H9 (cell line): ENCODE measurements around the gene PLA2G2F. TPM values are rescaled to one million over a fixed set of nuclear protein-coding genes. Genes with fewer than 3 reads are reported as not detected.

Source experiments
- DNase-seq: peaks from one replicate; pipeline ENCODE4 v3.0.0-alpha.2; 2017
- H2AFZ ChIP-seq: one replicate; pipeline ENCODE4 v1.6.1; 2013; ENCODE audit warnings: mild to moderate bottlenecking, low read length, control low read depth, moderate library complexity
- H2AK5ac ChIP-seq: 2 replicates; pipeline ENCODE4 v1.6.1; 2013; ENCODE audit warnings: low read length, control low read depth, mixed read lengths; ENCODE audit not compliant: insufficient read length
- H2BK120ac ChIP-seq: one replicate; pipeline ENCODE4 v1.6.1; 2013; ENCODE audit warnings: low read depth, mild to moderate bottlenecking, low read length, control low read depth, inconsistent platforms; ENCODE audit not compliant: poor library complexity, severe bottlenecking
- H2BK12ac ChIP-seq: 2 replicates; pipeline ENCODE4 v1.6.1; 2013; ENCODE audit warnings: low read length, control low read depth, mixed read lengths, low read depth; ENCODE audit not compliant: insufficient read length
- H2BK15ac ChIP-seq: 2 replicates; pipeline ENCODE4 v1.6.1; 2013; ENCODE audit warnings: low read depth, low read length, control low read depth
- H2BK20ac ChIP-seq: one replicate; pipeline ENCODE4 v1.6.1; 2013; ENCODE audit warnings: low read depth, mild to moderate bottlenecking, low read length, control low read depth, inconsistent platforms; ENCODE audit not compliant: poor library complexity, severe bottlenecking
- H2BK5ac ChIP-seq: 2 replicates; pipeline ENCODE4 v1.6.1; 2013; ENCODE audit warnings: low read length, control low read depth, mixed read lengths; ENCODE audit not compliant: insufficient read length
- H3K14ac ChIP-seq: 2 replicates; pipeline ENCODE4 v1.6.1; 2013; ENCODE audit warnings: low read length, control low read depth; ENCODE audit not compliant: insufficient read depth
- H3K18ac ChIP-seq: 2 replicates; pipeline ENCODE4 v1.6.1; 2013; ENCODE audit warnings: low read depth, mild to moderate bottlenecking, mixed read lengths, low read length, control low read depth; ENCODE audit not compliant: insufficient read length
- H3K23ac ChIP-seq: 2 replicates; pipeline ENCODE4 v1.6.1; 2013; ENCODE audit warnings: low read length, control low read depth, mixed read lengths, low read depth; ENCODE audit not compliant: insufficient read length
- H3K23me2 ChIP-seq: 2 replicates; pipeline ENCODE4 v1.6.1; 2013; ENCODE audit warnings: low read depth, mild to moderate bottlenecking, mixed read lengths, low read length, control low read depth; ENCODE audit not compliant: insufficient read length, poor library complexity, severe bottlenecking
- H3K27ac ChIP-seq: 2 replicates; pipeline ENCODE4 v1.5.1; 2013; ENCODE audit warnings: low read length, control low read depth, mixed read lengths, low read depth; ENCODE audit not compliant: insufficient read length
- H3K27me3 ChIP-seq: 2 replicates; pipeline ENCODE4 v1.6.1; 2013; ENCODE audit warnings: low read length, control low read depth, inconsistent platforms; ENCODE audit not compliant: insufficient read depth
- H3K4ac ChIP-seq: 2 replicates; pipeline ENCODE4 v1.6.1; 2013; ENCODE audit warnings: low read depth, mild to moderate bottlenecking, control low read depth, inconsistent platforms, low read length, moderate library complexity
- H3K4me1 ChIP-seq: 2 replicates; pipeline ENCODE4 v1.6.1; 2013; ENCODE audit warnings: low read length, control low read depth, inconsistent platforms; ENCODE audit not compliant: insufficient read depth
- H3K4me2 ChIP-seq: 2 replicates; pipeline ENCODE4 v1.6.1; 2013; ENCODE audit warnings: low read length, control low read depth, mixed read lengths; ENCODE audit not compliant: insufficient read length, insufficient read depth
- H3K56ac ChIP-seq: 2 replicates; pipeline ENCODE4 v1.6.1; 2013; ENCODE audit warnings: low read depth, mild to moderate bottlenecking, mixed read lengths, low read length, control low read depth; ENCODE audit not compliant: insufficient read length
- H3K79me1 ChIP-seq: 2 replicates; pipeline ENCODE4 v1.6.1; 2013; ENCODE audit warnings: low read depth, mild to moderate bottlenecking, moderate library complexity, low read length, control low read depth, inconsistent platforms; ENCODE audit not compliant: insufficient read depth, poor library complexity, severe bottlenecking
- H3K79me2 ChIP-seq: 2 replicates; pipeline ENCODE4 v1.6.1; 2013; ENCODE audit warnings: low read length, control low read depth, inconsistent platforms; ENCODE audit not compliant: insufficient read depth
- H3K9ac ChIP-seq: 2 replicates; pipeline ENCODE4 v1.6.1; 2013; ENCODE audit warnings: low read length, control low read depth, mixed read lengths; ENCODE audit not compliant: insufficient read length; ENCODE audit errors: extremely low read depth
- H3K9me3 ChIP-seq: one replicate; pipeline ENCODE4 v1.6.1; 2013; ENCODE audit warnings: low read depth, low read length, inconsistent platforms; ENCODE audit not compliant: control insufficient read depth
- H3T11ph ChIP-seq: one replicate; pipeline ENCODE4 v1.6.1; 2013; ENCODE audit warnings: mild to moderate bottlenecking, low read length, control low read depth, inconsistent platforms
- H4K20me1 ChIP-seq: one replicate; pipeline ENCODE4 v1.6.1; 2013; ENCODE audit not compliant: control insufficient read depth, insufficient read length, insufficient read depth
- H4K5ac ChIP-seq: 2 replicates; pipeline ENCODE4 v1.6.1; 2013; ENCODE audit warnings: low read depth, mild to moderate bottlenecking, mixed read lengths, low read length, control low read depth; ENCODE audit not compliant: insufficient read length
- H4K8ac ChIP-seq: replicated peaks from 2 replicates; pipeline ENCODE4 v1.6.1; 2013; ENCODE audit warnings: low read length, control low read depth, mixed read lengths, low read depth; ENCODE audit not compliant: insufficient read length
- H4K91ac ChIP-seq: 2 replicates; pipeline ENCODE4 v1.6.1; 2013; ENCODE audit warnings: low read depth, mild to moderate bottlenecking, moderate library complexity, mixed read lengths, low read length, control low read depth; ENCODE audit not compliant: insufficient read length
- H3K27ac Mint-ChIP-seq, 3 experiments: 2 replicates in 2 of 3; 3 replicates in 1 of 3; pipeline ENCODE4 v1.8.0; 2020 to 2021; ENCODE audit warnings: mixed read lengths in 3 of 3, mild to moderate bottlenecking in 1 of 3, moderate library complexity in 1 of 3
- H3K27me3 Mint-ChIP-seq: 2 replicates; pipeline ENCODE4 v1.8.0; 2021; ENCODE audit warnings: low read depth, mild to moderate bottlenecking, moderate library complexity, mixed read lengths
- H3K36me3 Mint-ChIP-seq, 3 experiments: 2 replicates in 2 of 3; 3 replicates in 1 of 3; pipeline ENCODE4 v1.8.0; 2020 to 2021; ENCODE audit warnings: low read depth in 3 of 3, mixed read lengths in 3 of 3; ENCODE audit not compliant: insufficient read depth in 1 of 3
- H3K4me1 Mint-ChIP-seq, 2 experiments: 2 replicates each; pipeline ENCODE4 v1.8.0; 2020; ENCODE audit warnings: mixed read lengths in 2 of 2
- H3K4me3 Mint-ChIP-seq, 2 experiments: 2 replicates in 1 of 2; 3 replicates in 1 of 2; pipeline ENCODE4 v1.8.0; 2020 to 2021; ENCODE audit warnings: mild to moderate bottlenecking in 2 of 2, mixed read lengths in 2 of 2, moderate library complexity in 1 of 2
- H3K9me3 Mint-ChIP-seq, 2 experiments: 2 replicates in 1 of 2; 3 replicates in 1 of 2; pipeline ENCODE4 v1.8.0; 2020; ENCODE audit warnings: mild to moderate bottlenecking in 2 of 2, mixed read lengths in 2 of 2, moderate library complexity in 1 of 2
- CTCF ChIP-seq: fragments of 200-600 bp; sonication (generic); conservative IDR thresholded peaks from 3 replicates; pipeline ENCODE4 v1.8.0; 2021; ENCODE audit warnings: antibody characterized with exemption, mild to moderate bottlenecking
- WGBS: extraction: QIAGEN DNeasy Blood & Tissue Kit; methylation state at CpG from one replicate; pipeline ENCODE4 v1.1.7; 2013; ENCODE audit warnings: missing lambda C conversion rate, low lambda C conversion rate, mixed read lengths; ENCODE audit not compliant: insufficient read length; ENCODE audit errors: extremely low coverage; 5-methylcytosine and 5-hydroxymethylcytosine counted together
- total RNA-seq: library from RNA; stranded (reverse); gene quantifications from 2 replicates; pipeline ENCODE4 v1.2.1, GENCODE V29; 2021

Gene PLA2G2F
- total RNA-seq, 1 experiment from 2014 or later = not detected

- no peak overlapping the region for H3K4me3 Mint-ChIP-seq
- no peak overlapping the region for H3K4ac ChIP-seq
- H3K56ac ChIP-seq = no peak overlapping the region
- H2BK120ac ChIP-seq = no peak overlapping the region
- no peaks in the 10 kb centered on the region for H3K79me1 ChIP-seq
- H2BK15ac ChIP-seq = no peak overlapping the region
- H3K9me3 Mint-ChIP-seq = no peaks in the 10 kb centered on the region
- no peak overlapping the region; a peak in 1 of 7 replicates for H3K27ac Mint-ChIP-seq
- no peak for DNase-seq
- H3K4me1 ChIP-seq = no peaks in the 10 kb centered on the region
- peaks cover 56% of the 10 kb centered on the region for H3K27me3 Mint-ChIP-seq
- no peak overlapping the region for H3K23ac ChIP-seq
- no peak overlapping the region for H3K18ac ChIP-seq
- TF ChIP-seq CTCF = no peak
- H2BK5ac ChIP-seq = no peak overlapping the region
- no peak overlapping the region for H2BK20ac ChIP-seq
- no peak overlapping the region for H4K91ac ChIP-seq
- peaks cover 13 to 18% of the 10 kb centered on the region in 2 experiments for H3K4me1 Mint-ChIP-seq
- WGBS = no CpG with 5 or more reads among the region's 5 CpGs
- no peaks in the 10 kb centered on the region; the same call in 1 of the 2 replicates for H3K27me3 ChIP-seq
- H2BK12ac ChIP-seq = no peak overlapping the region
- no peak overlapping the region for H2AFZ ChIP-seq
- no peak overlapping the region for H3K14ac ChIP-seq
- H3K79me2 ChIP-seq = no peaks in the 10 kb centered on the region
- no peak overlapping the region for H4K8ac ChIP-seq
- no peak overlapping the region for H3K9ac ChIP-seq
- no peak overlapping the region for H2AK5ac ChIP-seq
- H3K36me3 Mint-ChIP-seq = no peaks in the 10 kb centered on the region; a peak in 1 of 7 replicates
- H3K9me3 ChIP-seq = no peaks in the 10 kb centered on the region
- no peak overlapping the region for H4K5ac ChIP-seq
- H3T11ph ChIP-seq = no peak overlapping the region
- no peak overlapping the region for H3K27ac ChIP-seq
- no peak overlapping the region for H3K4me2 ChIP-seq
- H4K20me1 ChIP-seq = no peaks in the 10 kb centered on the region
- no peaks in the 10 kb centered on the region for H3K23me2 ChIP-seq
These were observed 53.2 kb downstream of the PLA2G2F start for GRCh38 chr1:20192364-20192763.
